ENCODE data around the gene GADD45A. TPM values are rescaled to one million over a fixed set of nuclear protein-coding genes. Genes with fewer than 3 reads are reported as not detected.

GADD45A gene
- total and polyA plus RNA-seq, 2 donors (not counting 1 experiment from before 2014, with no cell fraction given), result 41.7 to 133 TPM

DNA sequence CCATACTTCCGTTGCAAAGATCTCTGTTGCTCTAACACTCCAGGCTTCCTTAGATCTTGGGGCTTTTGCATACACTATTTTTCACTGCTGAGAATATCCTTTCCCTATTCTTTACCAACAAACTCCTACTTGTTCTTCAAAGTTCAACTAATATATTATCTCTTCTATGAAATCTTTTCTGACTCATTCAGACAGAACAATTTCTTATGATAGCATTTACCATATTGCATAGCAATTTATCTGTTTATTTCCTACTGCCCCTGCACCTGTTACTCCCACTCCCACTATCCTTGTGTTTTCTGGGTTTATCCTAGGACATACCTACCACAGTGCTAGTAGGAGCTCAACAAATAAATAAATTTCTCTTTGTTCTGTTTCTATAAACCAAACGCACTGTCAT, 11.0 kb downstream of the GADD45A start:
- no peak for DNase-seq (ENCODE audit: low read depth in 2 of 2)
- no peaks in the 10 kb centered on the region for H4K20me1 ChIP-seq (ENCODE audit: control insufficient read depth, extremely low read depth, insufficient read depth, low read length)
- H3K4me3 ChIP-seq (replicated peaks in 1 of 4; ENCODE audit: control extremely low read depth in 1 of 4, insufficient read depth in 1 of 4, low read depth in 3 of 4, low read length in 4 of 4), result no peak overlapping the region
- no peak overlapping the region for H3K27ac ChIP-seq (ENCODE audit: insufficient read depth, low read length)
- H3K4me1 ChIP-seq (ENCODE audit: control insufficient read depth, extremely low read depth, insufficient read depth, low read length), result no peaks in the 10 kb centered on the region
- H2AFZ ChIP-seq (ENCODE audit: low read length), result no peak overlapping the region
- no peaks in the 10 kb centered on the region for H3K79me2 ChIP-seq (ENCODE audit: control insufficient read depth, insufficient read depth, low read length)
- H3K36me3 ChIP-seq (ENCODE audit: control insufficient read depth, insufficient read depth, low read length), result no peaks in the 10 kb centered on the region
- H3K9ac ChIP-seq (ENCODE audit: insufficient read depth, low read length), result no peak overlapping the region
- no peak overlapping the region for H3K4me2 ChIP-seq (ENCODE audit: extremely low read depth, insufficient read depth, low read length)
- no peaks in the 10 kb centered on the region for H3K27me3 ChIP-seq (ENCODE audit: control insufficient read depth, insufficient read depth, low read length)
- no peak for TF ChIP-seq EZH2 (IDR thresholded peaks at IDR 0.05; ENCODE audit: low read length, missing control alignments)
- TF ChIP-seq, protein P1, sequence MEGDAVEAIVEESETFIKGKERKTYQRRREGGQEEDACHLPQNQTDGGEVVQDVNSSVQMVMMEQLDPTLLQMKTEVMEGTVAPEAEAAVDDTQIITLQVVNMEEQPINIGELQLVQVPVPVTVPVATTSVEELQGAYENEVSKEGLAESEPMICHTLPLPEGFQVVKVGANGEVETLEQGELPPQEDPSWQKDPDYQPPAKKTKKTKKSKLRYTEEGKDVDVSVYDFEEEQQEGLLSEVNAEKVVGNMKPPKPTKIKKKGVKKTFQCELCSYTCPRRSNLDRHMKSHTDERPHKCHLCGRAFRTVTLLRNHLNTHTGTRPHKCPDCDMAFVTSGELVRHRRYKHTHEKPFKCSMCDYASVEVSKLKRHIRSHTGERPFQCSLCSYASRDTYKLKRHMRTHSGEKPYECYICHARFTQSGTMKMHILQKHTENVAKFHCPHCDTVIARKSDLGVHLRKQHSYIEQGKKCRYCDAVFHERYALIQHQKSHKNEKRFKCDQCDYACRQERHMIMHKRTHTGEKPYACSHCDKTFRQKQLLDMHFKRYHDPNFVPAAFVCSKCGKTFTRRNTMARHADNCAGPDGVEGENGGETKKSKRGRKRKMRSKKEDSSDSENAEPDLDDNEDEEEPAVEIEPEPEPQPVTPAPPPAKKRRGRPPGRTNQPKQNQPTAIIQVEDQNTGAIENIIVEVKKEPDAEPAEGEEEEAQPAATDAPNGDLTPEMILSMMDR (conservative IDR thresholded peaks at IDR 0.05 in 1 of 2, IDR thresholded peaks at IDR 0.05 in 1 of 2; ENCODE audit: low read depth in 1 of 2, low read length in 2 of 2), result no peak
- no peaks in the 10 kb centered on the region for H3K9me3 ChIP-seq (ENCODE audit: control insufficient read depth, insufficient read depth, low read depth, low read length)

DNA sequence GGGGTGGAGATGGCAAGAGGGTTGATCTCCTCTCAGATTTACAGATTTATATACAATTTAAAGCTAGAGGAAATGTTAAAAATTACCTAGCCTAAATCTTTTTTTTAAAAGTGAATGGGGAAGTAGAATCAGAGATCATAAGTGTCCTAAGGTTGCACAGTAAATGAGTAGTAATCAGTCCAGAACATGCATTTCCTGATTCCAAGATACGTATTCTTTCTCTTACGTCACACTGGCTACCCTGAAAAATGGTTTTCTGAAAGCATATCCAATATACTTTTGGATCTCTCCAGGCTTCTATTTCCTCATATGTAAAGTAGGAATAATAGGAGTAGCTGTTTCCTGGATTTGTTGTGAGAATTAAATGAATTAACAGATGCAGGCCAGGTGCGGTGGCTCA, 11.7 kb downstream of the GADD45A start:
- Histone ChIP-seq H3K27me3 (ENCODE audit: control insufficient read depth, insufficient read depth, low read length) (no peaks in the 10 kb centered on the region), H3K9ac (ENCODE audit: insufficient read depth, low read length) (no peak overlapping the region), H3K36me3 (ENCODE audit: control insufficient read depth, insufficient read depth, low read length) (no peaks in the 10 kb centered on the region), H3K4me1 (ENCODE audit: control insufficient read depth, extremely low read depth, insufficient read depth, low read length) (no peaks in the 10 kb centered on the region), H4K20me1 (ENCODE audit: control insufficient read depth, extremely low read depth, insufficient read depth, low read length) (no peaks in the 10 kb centered on the region), H3K4me2 (ENCODE audit: extremely low read depth, insufficient read depth, low read length) (no peak overlapping the region), H3K4me3 (replicated peaks in 1 of 4; ENCODE audit: control extremely low read depth in 1 of 4, insufficient read depth in 1 of 4, low read depth in 3 of 4, low read length in 4 of 4) (no peak overlapping the region), H3K9me3 (ENCODE audit: control insufficient read depth, insufficient read depth, low read depth, low read length) (no peaks in the 10 kb centered on the region), H3K27ac (ENCODE audit: insufficient read depth, low read length) (no peak overlapping the region), H3K79me2 (ENCODE audit: control insufficient read depth, insufficient read depth, low read length) (no peaks in the 10 kb centered on the region), H2AFZ (ENCODE audit: low read length) (no peak overlapping the region)
- TF ChIP-seq EZH2 (IDR thresholded peaks at IDR 0.05; ENCODE audit: low read length, missing control alignments), result no peak
- TF ChIP-seq, protein P1 (conservative IDR thresholded peaks at IDR 0.05 in 1 of 2, IDR thresholded peaks at IDR 0.05 in 1 of 2; ENCODE audit: low read depth in 1 of 2, low read length in 2 of 2), result no peak
- no peak for DNase-seq (ENCODE audit: low read depth in 2 of 2)

DNA sequence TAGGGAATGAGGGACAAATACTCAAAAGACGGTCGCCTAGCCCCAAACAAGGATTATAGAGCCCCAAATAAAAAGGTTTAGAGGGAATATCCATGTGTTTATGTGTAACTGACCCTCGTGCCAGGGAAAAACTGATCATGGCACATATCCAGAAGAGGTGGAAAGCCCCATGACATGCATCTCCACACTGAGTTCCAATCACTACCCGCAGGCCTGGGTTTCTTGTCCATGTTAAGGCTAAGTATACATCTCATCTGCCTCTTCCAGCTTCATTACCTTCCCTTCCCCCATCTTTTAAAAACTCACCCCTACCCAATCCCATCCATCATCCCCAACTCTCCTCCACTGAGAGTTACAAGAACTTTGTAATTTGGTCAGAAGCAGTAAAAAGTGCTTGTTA, 15.2 kb downstream of the GADD45A start:
- Histone ChIP-seq H3K9ac (ENCODE audit: insufficient read depth, low read length) (no peak overlapping the region), H3K36me3 (ENCODE audit: control insufficient read depth, insufficient read depth, low read length) (peaks cover 4% of the 10 kb centered on the region), H3K27me3 (ENCODE audit: control insufficient read depth, insufficient read depth, low read length) (no peaks in the 10 kb centered on the region), H4K20me1 (ENCODE audit: control insufficient read depth, extremely low read depth, insufficient read depth, low read length) (no peaks in the 10 kb centered on the region), H3K4me2 (ENCODE audit: extremely low read depth, insufficient read depth, low read length) (no peak overlapping the region), H3K4me1 (ENCODE audit: control insufficient read depth, extremely low read depth, insufficient read depth, low read length) (no peaks in the 10 kb centered on the region), H3K27ac (ENCODE audit: insufficient read depth, low read length) (no peak overlapping the region), H3K4me3 (replicated peaks in 1 of 4; ENCODE audit: control extremely low read depth in 1 of 4, insufficient read depth in 1 of 4, low read depth in 3 of 4, low read length in 4 of 4) (no peak overlapping the region), H2AFZ (ENCODE audit: low read length) (no peak overlapping the region), H3K79me2 (ENCODE audit: control insufficient read depth, insufficient read depth, low read length) (no peaks in the 10 kb centered on the region), H3K9me3 (ENCODE audit: control insufficient read depth, insufficient read depth, low read depth, low read length) (no peaks in the 10 kb centered on the region)
- DNase-seq (ENCODE audit: low read depth in 2 of 2), result no peak
- TF ChIP-seq, protein P1 (conservative IDR thresholded peaks at IDR 0.05 in 1 of 2, IDR thresholded peaks at IDR 0.05 in 1 of 2; ENCODE audit: low read depth in 1 of 2, low read length in 2 of 2), result no peak
- no peak for TF ChIP-seq EZH2 (IDR thresholded peaks at IDR 0.05; ENCODE audit: low read length, missing control alignments)

Measured in fibroblast of lung (primary cell).